HG03066 (cell line): ENCODE measurements around the gene IGSF9B.

Source experiments
- ATAC-seq: cut with Tn5 transposase; IDR thresholded peaks from one replicate; pipeline ENCODE4 v1.9.1; 2021; ENCODE audit warnings: low read depth; ENCODE audit not compliant: unreplicated experiment

Gene IGSF9B

DNA sequence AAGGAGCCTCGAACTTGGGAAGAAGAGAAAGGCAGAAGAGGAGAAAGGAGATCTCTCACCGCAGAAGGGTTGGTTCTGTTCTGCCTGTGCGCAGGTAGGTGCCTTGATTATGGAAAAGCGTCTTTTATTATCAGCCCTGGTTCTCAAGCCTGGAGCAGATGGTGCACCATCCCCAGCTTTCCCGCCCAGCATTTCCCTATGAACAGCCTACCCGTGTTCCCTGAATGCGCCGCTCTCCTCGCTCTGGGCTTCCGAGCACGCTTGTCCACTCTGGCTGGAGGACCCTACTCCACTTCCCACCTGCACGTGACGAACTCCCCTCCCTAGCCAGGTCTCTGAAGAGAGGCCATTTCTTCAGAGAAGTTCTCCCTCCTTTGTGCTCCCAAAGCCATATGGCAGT, 15.2 kb downstream of the IGSF9B start:
- no peak for ATAC-seq

DNA sequence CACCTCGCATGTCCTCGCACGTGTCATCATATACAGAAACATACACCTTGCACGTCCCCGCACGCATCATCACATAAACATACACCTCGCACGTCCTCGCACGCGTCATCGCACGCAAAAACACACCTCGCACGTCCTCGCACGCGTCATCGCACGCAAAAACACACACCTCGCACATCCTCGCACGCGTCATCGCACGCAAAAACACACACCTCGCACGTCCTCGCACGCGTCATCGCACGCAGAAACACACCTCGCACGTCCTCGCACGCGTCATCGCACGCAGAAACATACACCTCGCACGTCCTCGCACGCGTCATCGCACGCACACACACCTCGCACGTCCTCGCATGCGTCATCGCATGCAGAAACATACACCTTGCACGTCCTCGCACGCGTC, 16.7 kb downstream of the IGSF9B start:
- ATAC-seq: no peak

DNA sequence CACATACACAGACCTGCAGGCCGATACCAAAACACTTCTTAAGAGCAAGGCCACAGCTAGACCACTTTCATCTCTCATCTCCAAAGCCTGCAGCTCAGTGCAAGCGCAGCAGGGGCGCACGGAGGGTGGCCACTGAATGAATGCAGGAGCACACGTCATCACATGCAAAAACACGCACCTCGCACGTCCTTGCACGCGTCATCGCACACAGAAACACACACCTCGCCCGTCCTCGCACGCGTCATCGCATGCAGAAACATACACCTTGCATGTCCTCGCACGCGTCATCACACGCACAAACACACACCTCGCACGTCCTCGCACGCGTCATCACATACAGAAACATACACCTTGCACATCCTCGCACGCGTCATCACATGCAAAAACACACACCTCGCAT, 17.2 kb downstream of the IGSF9B start:
- ATAC-seq: no peak

DNA sequence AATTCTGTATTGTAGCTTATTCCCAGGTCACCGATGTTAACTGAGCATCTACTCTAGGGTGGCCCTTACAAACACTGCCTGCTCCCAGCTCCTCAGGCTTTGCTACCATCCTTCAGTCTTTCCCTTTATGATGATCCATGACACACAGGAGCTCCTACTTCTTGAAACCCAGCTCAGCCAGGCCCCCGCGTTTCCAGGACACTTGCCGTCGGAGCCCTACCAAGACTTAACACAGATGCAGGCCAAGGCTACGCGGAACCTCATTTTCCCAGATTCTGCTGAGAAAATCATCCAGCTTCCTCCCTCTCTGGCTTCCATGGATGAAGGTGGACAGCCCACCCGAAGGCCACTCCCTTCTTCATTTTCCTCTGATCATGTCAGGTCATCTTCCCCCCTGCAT, 18.6 kb downstream of the IGSF9B start:
- ATAC-seq: no peak

DNA sequence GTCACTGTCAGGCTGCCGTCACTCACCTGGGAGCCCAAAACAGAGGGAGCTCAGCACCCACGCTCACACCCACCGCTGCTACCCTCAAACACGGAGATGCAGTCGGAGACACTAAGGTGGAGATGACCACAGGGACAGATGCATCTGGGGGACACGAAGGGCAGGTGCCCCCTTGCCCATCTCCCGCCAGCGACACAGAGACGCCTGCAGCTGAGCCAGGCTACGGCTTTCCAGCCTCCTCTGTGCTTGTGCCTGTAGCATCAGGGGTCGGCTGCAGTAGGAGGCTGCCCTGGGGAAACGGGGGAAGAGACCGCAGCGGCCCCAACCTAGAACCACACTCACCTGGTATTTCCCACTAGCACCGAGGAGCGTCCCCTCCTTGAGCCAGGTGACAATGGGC, 19.3 kb downstream of the IGSF9B start:
- ATAC-seq: no peak

DNA sequence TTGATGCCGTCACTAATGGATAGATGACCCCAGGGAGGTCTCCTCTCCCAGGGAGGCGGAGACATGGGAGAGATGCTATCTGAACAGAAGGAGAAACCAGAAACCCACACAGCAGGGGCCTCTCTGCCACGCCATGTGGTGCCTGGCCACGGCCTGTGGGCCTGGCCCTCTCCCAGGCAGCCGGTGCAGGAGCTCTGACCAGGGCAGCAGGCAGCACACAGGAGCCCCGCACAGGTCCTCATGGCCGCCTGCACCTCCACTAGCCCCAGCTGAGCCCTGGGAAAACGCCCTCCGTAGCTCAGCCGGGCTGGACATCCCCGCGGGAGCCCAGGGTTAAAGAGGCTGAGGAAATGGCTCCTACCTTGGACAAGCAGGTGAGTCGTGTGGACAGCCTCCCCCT, 19.8 kb downstream of the IGSF9B start:
- ATAC-seq: no peak

DNA sequence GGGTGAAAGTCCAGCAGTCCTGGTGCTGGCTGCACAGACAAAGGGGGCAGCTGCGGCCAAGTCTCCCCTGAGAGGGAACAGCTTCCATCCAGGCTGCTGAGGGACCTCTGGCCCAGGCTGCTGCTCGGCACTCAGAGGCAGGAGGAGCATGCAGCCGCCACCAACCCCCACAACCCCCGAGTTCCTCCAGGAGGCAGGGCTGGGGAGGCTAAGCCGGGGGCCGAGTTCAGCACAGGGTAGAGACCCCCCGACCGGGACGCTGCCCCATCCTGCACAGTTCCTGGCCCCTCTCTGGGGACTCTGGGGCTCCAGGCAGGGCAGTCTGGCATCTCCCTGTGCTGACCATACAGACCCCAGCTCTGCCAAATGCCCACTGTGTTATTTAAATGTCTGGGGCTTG, 20.2 kb downstream of the IGSF9B start:
- no peak for ATAC-seq

DNA sequence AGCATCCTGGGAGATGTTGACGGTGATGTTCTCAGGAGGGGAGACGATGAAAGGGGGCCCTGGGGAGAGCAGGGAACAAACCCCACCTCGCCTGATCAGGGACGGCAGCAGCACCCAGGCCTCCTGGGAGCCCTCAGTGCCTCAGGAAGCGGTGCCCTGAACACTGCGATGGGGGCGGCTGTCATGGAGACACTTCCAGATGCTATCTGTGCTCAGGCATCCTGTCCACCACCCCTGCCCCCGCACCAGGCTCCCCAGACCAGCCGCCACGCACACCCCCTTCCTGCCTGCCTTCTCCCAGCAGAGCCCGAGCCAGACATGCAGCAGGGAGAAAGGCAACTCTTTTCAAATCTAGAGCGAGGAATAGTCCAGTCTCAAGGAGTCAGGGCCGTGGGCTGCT, 20.6 kb downstream of the IGSF9B start:
- no peak for ATAC-seq

DNA sequence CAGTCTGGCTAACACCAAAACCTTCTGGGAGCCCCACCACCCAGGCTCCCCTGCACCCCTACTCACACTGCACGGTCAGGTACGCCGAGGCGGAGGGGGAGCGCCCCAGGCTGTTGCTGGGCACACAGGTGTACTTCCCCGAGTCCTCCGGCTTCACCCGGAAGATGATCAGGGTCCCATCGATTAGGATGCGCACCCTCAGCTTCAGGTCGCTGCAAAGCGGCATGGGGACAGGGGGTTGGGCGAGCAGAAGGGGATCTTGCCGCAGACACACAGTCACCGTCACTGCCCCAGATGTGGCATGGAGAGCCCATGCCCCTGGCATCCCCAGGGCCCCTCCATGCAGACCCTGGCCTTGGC, 21.2 kb downstream of the IGSF9B start:
- no peak for ATAC-seq

DNA sequence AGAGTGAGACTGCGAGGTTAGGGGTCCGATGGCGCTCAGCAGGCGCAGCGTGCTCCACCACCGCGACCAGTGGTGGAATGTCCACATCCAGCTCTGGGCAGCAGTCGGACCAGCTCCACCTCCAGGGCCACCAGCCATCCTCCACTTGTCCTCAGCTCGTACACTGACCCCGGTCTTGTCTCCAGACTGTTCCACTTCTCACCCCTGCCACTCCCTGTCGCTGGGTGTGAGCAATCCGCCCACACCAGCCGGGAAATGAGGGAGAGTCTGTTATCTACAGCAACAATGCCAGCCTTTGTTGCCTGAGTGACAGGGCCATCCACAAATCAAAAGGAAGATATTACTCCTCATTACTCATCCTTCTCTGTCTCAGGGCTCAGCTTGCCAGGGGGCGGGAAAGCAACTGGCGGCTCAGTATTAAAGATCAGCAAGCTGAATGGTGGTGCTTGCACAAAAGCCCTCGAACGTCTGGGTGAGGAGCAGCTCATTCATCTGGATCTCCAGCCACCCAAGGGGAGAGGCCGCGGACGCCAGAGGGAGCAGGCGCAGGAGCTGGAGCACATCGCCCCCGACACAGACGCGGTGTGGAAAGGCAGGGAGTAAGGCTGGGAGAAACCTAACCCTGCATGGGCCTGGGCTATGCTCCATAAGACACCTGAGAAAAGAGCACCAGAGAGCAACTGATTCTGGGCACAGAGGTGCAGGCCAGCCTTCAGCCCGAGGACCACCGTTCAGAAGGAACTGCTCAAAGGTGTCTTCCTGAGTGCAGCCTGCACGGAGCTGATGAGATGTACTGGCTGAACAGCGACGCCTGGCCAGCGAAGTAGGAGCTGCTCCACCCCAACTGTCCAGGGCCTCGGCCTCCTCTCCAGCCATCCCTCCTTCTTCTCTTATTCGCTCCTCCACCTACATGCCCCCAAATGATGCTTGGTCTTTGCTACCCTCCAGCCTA, 21.9 kb downstream of the IGSF9B start:
- ATAC-seq: no peak

DNA sequence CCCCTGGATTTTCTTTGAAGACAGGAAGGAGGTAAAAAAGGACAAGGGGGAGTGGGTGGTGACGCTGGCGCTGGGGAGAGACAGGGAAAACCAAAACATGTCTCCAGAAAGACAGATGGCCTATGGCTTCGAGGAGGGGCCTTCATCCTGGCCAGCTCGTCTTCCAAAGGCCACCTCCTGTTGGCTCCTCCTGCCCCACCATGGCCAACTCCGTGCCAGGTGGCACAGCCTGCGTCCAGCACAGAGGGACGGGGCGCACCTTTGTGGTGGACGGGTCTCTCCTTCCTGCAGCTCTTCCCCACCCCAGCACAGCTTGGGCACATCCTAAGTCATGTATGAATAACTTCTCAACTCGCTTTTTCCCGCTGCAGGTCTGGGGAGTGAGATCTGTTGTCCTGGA, 22.7 kb downstream of the IGSF9B start:
- ATAC-seq: no peak

DNA sequence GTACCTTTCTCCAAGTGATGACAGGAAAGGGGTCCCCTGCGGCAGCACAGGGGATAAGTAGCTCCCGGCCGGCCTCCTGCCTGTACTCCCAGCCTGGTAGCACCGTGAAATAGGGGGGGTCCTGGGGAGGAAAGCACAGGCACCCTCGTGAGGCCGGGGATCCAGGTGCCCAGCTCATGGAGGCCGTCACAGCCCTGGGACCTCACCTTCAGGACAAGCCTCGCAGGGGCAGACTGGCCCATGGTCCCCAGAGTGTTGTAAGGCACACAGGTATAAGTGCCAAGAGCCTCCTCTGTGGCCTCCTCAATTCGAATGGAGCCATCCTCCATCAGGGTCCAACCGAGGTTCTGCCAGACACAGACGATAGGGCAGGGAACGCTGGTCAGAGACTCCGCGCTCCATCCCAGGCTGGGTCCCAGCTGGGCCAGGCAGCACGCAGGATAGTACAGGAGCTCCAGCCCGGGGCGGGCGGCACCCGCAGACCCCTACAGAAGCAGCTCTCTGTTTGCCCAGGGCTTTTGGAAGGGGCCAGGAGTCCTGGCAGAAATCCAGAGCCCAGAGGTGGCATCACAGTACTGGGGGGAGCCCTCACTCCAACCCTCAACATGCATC, 25.2 kb downstream of the IGSF9B start:
- no peak for ATAC-seq

DNA sequence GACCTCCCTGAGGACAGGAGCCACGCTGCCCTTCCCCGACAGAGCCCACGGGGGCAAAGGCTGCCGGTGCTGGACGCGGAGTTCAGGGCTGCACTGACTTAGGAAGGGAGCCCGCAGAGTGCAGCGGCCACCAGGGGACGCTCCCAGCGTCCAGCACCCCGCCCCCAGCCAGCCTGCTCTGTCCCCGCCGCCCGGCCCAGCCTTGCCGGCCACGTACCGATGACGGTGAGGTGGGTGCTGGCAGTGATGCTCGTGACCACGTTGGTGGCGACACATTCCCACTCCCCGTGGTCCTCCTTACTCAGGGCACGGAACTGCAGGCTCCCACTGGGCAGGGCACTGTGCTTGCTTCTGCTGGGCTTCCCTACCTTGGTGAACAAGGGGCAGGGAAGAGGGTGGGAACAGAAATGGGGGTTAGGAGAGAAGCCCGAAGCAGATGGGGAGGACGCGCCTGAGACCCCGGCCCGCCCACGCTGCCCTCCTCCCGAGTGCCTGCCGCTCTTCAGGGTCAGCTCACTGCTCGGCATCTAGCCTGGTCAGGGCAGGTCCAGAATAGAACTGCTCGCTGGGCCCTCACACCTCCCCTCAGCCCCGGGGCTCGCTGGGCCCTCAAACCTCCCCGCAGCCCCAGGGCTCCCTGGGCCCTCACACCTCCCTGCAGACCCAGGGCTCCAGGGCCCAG, 25.9 kb downstream of the IGSF9B start:
- ATAC-seq: no peak

DNA sequence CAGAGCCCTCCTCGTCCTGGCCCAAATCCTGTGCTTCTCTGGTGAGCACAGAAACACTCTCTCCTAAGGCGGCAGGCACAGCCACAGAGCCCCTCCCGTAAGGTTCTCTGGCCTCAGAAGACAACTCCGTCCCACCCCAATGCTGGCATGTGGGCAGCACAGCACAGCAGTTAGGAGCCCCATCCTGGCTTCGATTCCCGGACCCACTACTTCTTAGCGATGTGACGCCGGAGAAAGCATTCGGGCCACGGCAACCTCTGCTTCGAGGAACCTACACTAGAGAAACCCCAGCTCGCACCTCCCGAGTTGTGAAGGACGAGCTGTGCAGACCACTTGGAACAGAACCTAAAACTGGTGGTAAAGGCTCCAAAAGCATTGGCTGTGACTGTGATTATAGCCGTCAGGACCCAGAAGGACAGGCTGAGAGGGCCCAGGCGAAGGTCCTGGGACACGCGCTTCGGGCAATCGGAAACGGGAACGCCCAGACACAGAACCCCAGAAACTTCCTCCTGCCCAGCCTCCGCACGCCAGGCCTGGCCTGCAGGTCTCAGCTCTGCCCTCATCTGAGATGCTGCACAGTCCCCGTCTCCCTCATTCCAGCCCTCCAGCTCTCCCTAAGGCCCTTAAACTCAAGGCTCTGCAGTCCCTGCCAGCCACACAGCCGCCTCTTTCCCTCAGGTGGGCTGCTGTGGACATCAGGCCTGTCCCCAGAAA, 26.6 kb downstream of the IGSF9B start:
- ATAC-seq: no peak

DNA sequence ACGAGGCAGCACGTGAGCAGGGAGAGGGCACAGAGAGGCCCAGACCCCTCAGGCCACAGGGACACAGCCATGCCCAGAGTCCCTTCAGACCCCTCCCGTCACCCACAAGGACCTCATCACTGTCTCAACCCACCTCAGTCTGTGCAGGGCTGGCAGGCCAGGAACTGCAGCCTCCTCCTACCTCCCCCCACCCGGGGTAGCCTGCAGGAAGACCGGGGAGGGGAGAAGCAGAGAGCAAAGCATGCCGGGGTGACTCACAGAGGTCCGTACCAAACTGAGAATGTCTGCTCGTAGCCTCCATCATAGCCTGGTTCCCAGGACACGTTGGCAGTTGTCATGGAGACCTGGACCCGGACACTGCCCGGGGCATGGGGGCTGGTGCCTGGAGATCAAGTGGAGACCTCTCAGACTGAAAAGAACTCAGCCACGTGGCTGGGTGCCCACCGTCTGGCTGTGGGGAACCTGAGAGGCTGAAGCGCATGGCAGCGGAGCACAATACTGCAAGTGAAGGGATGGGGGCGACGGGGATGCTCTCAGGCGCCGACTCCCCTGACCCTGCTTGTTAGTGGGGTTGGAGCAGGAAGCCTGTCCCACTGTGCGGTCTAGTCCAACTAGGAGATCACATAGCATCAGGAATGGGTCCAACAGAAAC, 27.2 kb downstream of the IGSF9B start:
- no peak for ATAC-seq

DNA sequence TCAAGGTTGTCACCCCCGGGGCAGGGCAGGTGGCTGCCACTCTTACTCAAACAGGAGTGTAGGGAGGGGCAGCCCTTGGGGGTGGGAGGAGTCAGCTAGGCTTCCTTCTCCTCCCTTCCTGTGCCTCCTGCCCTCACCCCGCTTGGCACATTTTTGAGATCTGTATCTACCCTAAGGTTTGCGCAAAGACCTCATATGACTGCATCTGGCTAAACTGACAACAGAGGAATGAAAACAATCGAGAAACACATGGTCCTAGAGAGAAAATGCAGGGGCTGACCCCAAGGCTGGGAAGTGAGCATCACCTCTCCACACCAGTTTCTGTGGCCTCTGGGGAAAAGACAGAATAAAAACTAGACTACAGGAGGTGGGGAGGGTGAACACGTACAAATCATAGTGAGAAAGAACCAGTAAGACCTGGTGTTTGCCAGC, 28.1 kb downstream of the IGSF9B start:
- no peak for ATAC-seq

DNA sequence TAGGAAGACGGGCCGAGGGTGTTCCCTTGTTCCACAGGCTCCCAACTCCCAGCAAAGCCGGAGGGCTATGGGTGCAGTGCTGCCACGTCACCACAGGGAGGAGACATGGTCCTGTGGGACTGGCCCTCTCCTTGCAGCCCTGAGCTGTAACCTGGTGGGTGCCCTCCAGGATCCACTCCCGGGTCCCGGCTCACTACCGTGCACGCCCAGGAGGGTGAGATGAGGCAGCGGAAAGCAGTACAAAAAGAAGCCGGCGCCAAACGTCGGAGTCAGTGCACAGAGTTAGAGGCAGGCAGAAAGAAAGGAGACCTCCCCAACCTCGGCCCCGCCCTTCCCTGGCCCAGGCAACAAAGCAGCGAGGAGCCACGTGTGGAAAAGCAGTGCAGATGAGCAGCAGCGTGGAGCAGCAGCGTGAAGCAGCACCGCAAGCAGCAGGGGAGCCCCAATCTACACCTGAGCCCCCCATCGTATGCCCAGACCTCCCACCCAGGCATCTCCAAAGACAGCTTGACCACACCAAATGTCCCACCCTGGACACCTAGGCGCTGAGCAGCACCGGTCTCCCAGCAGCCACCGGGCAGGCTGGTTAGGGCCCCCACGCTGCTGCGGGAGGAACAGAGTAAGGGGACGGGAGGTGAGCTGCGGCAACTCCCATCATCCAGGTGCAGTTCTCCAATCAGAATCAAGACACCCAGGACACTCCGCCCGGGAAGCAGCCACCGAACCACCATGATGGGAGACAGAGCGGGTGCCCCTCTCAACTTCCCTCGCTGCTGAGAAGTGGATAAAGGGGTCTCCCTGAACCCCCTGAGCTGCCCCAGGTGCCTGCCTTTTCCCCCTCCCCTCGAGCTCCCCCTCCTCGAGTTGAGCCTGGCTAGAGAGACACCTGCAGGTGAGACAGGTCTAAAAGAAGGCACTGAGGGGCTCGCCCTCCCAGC, 28.8 kb downstream of the IGSF9B start:
- ATAC-seq: peak; percentile 70

DNA sequence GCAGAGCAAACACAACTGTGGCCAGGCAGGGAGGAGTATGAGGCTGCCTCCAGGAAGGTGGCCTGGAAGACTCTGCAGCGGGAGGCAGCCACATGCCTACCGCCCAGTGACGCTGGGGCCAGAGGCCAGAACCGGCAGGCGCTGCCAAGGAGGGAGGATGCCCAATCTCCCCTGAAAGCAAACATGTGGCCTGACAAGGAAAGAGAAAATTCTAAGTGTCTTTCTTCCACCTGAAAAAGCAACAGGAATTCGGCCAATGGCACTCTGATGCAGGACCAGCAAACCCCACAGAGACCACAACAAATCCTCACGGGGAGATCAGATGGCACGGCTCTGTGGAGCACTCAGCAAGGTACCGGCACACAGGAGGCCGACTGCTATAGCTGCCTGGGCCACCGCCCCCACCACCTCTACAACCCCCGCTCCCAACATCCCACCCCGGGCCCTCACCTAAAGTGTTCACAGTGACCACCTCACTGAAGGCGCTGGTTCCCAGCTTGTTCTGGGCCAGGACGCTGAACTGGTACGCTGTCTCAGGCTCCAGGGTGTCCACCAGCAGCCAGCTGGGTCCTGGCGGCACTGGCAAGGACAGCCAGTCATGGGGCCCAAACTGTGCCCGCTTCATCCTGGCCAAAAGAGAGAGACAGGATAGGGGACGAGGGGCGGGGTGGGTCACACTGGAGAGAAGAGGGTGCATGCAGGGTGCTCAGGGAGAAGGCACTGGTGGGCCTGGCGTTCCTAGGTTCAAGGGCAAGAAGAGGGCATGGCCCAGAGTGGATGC, 30.1 kb downstream of the IGSF9B start:
- ATAC-seq: no peak

DNA sequence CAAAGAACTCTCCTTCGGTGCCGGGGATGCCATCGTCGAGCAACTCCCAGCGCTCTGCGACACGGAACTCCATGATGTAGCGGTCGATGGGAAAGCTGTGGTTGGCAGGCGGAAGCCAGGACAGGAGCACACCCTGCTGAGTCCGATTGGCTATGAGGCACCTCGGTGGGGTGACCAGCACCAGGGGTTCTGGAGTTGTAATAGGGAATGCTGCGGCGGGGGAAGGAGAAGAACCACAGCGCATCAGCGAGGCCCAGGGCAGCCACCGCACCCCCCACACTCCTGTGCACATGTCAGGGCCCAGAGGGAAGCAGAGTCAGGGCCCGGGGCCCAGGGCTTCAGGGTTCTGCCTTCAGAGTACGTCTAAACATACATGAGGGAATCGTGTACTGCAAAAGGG, 31.0 kb downstream of the IGSF9B start:
- ATAC-seq: no peak
